ENCODE results near the gene ENPP6.
A peak's percentile ranks its signal among the peaks of the same experiment; 100 is the strongest.

The ENPP6 gene

GRCh38 chr4:184217634-184218033 lies at the start of gene ENPP6:
TSS of gene ENPP6 (minus strand) at chr4:184217873. CDS start at chr4:184217819, 54 bp downstream.
- DNase-seq (ENCODE audit: low read depth) = no peak

GRCh38 chr4:184267206-184267608 lies 49.5 kb upstream of the ENPP6 start:
- DNase-seq (ENCODE audit: low read depth) = no peak

DNA sequence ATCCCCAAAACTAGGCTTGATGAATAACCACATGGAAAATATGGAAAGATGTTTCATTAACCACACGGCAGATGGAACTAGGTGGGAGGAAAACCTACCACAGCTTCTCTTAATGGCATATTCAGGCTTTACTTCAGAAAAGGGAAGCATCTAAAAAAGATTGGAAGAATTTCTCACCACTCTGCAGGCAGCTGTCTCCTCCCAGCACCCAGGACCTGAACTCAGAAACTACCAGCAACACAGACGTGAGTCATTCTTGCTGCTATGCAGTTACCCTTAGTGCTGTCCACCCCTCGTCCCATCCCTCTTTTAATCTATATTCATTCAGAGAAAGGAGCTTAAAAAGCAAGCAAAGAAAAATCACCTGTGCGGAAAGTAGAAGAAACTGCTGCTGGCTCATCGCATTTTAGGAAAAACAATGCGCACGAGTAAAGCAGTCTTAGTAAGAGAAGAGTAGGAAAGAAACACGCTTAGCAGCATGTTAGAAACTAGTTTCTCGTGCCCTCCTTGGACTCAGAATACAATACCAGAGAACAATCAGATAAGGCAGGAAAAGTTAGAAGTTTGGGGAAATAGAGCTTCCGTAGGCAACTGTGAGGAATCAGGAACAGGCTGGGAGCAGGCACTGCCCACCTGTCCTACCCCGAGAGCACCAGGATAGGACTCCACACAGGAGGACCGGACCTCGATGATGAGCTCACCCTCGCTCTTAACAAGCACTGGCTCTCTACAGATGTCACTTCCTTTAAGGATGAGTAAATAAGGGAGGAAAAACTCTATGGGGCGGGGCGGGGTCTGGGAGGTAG lies 48.1 kb upstream of the ENPP6 start:
- no peak for DNase-seq (ENCODE audit: low read depth)

- DNase-seq (ENCODE audit: low read depth) = peak; percentile 94
Measured at GRCh38 chr4:184263910-184264732, 46.4 kb upstream of the ENPP6 start.

- DNase-seq (ENCODE audit: low read depth) = no peak
Measured at GRCh38 chr4:184263461-184263860, 45.8 kb upstream of the ENPP6 start.

GRCh38 chr4:184262901-184263300 lies 45.2 kb upstream of the ENPP6 start:
- DNase-seq (ENCODE audit: low read depth) = no peak

GRCh38 chr4:184261246-184261645 lies 43.6 kb upstream of the ENPP6 start:
- DNase-seq (ENCODE audit: low read depth) = no peak

DNA sequence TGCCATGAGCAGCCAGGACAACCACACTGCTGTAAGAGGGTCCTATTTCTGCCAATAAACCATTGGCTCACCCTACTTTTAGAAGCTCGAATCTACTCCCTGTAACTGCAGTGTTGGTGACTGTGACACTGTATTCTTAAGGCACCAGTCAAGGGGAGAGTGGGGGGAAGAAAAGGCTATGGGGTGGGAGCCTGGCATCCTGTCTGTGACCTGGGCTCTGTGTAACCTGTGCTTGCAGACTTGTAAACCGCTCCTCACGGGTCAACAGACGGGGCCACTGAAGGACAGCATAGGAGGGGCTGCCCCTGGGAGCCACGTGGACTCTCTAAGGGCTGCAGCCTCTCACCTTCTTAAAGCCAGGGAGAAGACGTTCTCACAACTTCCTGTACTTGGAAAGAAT lies 42.2 kb upstream of the ENPP6 start:
- no peak for DNase-seq (ENCODE audit: low read depth)

DNA sequence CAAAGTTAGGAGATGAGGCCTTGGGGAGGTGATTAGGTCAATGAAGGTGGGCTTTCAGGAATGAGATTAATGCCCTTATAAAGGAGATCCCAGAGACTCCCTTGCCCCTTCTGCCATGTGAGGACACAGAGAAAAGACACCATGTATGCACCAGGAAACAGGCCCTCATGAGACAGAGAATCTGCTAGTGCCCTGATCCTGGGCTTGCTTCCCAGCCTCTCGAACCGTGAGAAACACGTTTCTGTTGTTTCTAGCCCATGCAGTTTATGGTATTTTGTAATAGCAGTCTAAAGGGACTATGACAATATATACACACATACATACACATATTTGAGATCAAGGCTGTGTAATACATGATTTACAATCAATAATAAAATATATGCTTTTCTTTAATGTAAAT lies 41.4 kb upstream of the ENPP6 start:
- no peak for DNase-seq (ENCODE audit: low read depth)

- no peak for DNase-seq (ENCODE audit: low read depth)
Measured at GRCh38 chr4:184255871-184256642, 38.4 kb upstream of the ENPP6 start.

GRCh38 chr4:184255361-184255760 lies 37.7 kb upstream of the ENPP6 start:
- DNase-seq (ENCODE audit: low read depth) = no peak

GRCh38 chr4:184253072-184253420 lies 35.4 kb upstream of the ENPP6 start:
- no peak for DNase-seq (ENCODE audit: low read depth)

DNA sequence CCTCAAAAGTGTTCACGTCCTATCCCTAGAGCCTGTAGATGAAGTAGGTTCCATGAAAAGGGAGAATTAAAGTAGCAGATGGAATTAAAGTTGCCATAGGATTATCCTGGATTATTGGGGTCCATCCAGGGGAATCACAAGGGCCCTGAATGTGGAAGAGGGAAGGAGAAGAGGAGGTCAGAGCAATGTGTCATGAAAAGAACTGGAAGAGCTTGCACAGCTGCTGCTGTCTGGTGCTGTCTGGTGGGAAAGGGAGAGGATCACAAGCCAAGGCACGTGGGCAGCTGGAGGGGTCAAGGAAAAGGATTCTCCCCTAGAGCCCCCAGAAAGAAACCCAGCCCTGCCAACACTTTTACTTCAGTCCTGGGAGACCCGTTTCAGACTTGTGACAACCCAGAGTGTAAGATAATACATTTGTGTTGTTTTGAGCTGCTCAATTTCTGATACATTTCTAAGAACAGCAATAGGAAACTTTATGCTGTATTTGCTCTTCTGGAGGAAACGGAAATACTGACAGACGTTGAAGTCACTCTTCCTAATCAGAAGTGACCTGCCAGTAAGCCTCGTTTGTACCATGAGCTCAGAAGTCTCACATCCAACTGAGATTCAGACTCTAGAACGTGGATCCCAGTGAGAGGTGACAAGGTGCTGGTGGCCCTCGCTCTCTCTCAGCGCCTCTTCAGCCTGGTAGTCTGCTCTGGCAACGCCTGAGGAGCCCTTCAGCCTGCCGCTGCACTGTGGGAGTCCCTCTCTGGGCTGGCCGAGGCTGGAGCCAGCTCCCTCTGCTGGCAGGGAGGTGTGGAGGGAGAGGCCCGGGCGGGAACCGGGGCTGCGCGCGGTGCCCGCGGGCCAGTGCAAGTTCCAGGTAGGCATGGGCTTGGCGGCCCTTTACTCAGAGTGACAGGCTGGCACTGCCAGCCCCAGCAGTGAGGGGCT lies 34.7 kb upstream of the ENPP6 start:
- no peak for DNase-seq (ENCODE audit: low read depth)

DNA sequence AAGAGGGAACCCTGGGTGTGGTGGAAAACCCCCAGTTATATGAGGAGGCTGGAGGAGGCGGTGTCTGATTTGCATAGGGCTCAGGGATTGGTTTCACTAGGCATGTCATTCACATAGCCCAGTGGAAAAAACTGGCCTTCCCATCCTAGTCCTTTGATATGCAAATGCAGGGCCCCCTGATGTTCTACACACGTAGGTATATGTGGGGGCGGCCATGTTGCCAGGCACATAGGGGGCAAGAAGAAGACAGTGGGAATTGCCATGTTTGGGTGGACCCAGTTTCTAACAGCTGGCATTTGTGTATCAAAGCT lies 34.0 kb upstream of the ENPP6 start:
- DNase-seq (ENCODE audit: low read depth) = no peak

GRCh38 chr4:184250795-184251669 lies 33.4 kb upstream of the ENPP6 start:
- DNase-seq (ENCODE audit: low read depth) = no peak

GRCh38 chr4:184248216-184248615 lies 30.5 kb upstream of the ENPP6 start:
- no peak for DNase-seq (ENCODE audit: low read depth)

GRCh38 chr4:184247421-184247820 lies 29.7 kb upstream of the ENPP6 start:
- DNase-seq (ENCODE audit: low read depth) = no peak

DNA sequence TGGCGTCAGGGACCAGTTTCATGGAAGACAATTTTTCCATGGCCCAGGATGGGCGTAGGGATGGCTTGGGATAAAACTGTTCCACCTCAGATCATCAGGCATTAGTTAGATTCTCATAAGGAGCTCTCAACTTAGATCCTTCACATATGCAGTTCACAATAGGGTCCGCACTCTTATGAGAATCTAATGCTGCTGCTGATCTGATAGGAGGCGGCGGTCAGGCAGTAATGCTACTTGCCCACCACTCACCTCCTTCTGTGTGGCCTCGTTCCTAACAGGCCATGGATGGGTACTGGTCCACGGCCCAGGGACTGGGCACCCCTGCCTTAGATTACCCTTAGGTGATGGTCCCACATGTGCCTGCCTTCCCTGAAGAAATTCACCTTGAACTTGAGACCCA lies 28.8 kb upstream of the ENPP6 start:
- DNase-seq (ENCODE audit: low read depth) = no peak

DNA sequence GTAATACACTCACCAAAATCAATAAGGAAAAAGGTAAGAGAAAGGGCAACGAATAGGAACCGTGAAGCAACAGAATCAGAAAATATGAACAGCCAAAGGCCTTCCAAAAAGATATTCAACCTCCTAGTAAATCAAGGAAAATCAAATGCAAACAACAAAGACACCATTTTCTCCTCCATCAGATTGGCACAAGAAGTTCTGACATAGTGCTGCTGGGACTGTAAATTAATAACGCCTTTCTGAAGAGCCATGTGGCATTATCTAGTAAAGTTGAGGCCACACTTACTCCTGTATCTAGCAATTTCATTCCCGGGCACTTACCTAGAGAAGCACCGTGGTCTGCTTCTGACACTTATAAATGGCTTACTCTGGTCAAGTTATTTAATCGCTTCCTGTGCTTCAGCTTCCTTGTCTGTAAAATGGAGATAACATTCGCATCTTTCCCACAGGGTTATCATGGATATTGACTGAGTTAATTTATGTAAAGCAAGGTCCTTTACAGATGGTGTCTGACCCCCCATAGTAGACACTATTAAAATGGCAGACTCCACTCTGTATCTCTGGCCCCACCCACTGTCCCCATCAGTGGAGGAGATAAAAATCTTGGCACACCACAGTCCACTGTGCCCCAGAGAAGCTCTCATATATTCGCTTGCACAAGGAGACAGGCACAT lies 20.5 kb upstream of the ENPP6 start:
- no peak for DNase-seq (ENCODE audit: low read depth)

- DNase-seq (ENCODE audit: low read depth) = no peak
Measured at GRCh38 chr4:184237612-184238011, 19.9 kb upstream of the ENPP6 start.

All from stimulated activated CD8-positive, alpha-beta memory T cell treated with anti-CD3 and anti-CD28 coated beads, Interleukin-7, amount 100 ng/mL, for 24 hours (primary cell).